ENCODE measurements around the gene CYBC1.
"Not testable (repeated sequence)": the region's sequence is repeated elsewhere in the genome, so short reads cannot be mapped to it uniquely, and the experiment has no call there.

CYBC1 gene

DNA sequence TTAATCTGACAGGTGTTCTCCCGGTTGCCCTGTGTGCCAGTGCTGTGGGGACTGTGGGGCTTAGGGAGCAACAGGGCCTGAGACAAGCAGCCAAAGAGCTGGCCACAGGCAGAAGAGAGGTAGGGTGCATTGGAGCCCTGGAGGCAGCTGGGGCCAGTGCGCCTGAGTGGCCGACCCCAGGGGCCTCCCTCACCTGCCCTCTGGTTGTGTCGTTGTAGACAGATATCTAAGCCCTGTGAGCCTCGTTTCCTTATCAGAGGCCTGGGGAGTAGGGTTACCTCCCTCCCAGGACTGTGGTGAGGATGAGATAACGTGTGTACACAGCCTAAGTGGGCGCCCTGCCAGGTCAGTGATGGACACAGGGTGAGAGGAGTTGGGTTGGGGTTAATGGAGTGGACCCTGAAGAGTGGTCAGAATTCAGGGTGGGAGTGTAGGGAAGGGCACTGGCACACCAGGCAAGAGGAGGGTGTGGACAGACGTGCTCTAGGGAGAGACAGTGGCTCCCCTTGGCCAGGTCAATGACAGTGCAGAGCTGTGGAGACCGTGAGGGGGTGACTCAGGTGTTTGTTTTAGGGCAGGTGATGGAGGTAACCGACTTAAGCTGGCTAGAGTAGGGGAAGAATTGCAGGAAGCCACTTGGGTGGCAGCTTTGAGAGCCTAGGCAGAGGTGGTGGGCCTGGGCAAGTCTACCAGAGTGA lies 11.4 kb upstream of the CYBC1 start:
- peaks cover 8% of the 10 kb centered on the region for H3K79me2 ChIP-seq
- H3K27ac ChIP-seq = no peak overlapping the region
- peaks cover 7% of the 10 kb centered on the region for H3K4me1 ChIP-seq
- no peak overlapping the region for H3K4me2 ChIP-seq (ENCODE audit: low read length)
- no peaks in the 10 kb centered on the region for H3K27me3 ChIP-seq (ENCODE audit: control insufficient read depth, insufficient read depth, low read length)
- no peak overlapping the region for H2AFZ ChIP-seq
- H3K36me3 ChIP-seq (ENCODE audit: control insufficient read depth, insufficient read depth, low read length) = no peaks in the 10 kb centered on the region
- TF ChIP-seq, protein P1, sequence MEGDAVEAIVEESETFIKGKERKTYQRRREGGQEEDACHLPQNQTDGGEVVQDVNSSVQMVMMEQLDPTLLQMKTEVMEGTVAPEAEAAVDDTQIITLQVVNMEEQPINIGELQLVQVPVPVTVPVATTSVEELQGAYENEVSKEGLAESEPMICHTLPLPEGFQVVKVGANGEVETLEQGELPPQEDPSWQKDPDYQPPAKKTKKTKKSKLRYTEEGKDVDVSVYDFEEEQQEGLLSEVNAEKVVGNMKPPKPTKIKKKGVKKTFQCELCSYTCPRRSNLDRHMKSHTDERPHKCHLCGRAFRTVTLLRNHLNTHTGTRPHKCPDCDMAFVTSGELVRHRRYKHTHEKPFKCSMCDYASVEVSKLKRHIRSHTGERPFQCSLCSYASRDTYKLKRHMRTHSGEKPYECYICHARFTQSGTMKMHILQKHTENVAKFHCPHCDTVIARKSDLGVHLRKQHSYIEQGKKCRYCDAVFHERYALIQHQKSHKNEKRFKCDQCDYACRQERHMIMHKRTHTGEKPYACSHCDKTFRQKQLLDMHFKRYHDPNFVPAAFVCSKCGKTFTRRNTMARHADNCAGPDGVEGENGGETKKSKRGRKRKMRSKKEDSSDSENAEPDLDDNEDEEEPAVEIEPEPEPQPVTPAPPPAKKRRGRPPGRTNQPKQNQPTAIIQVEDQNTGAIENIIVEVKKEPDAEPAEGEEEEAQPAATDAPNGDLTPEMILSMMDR (IDR thresholded peaks at IDR 0.05) = no peak
- H3K9me3 ChIP-seq (ENCODE audit: control insufficient read depth, low read length) = no peaks in the 10 kb centered on the region
- H3K9ac ChIP-seq = no peak overlapping the region
- no peak overlapping the region for H3K4me3 ChIP-seq (ENCODE audit: low read depth, low read length)

GRCh38 chr17:82459936-82460335 lies 9.4 kb upstream of the CYBC1 start:
- not testable (repeated sequence) for H3K27ac ChIP-seq; H2AFZ ChIP-seq; H3K9me3 ChIP-seq (ENCODE audit: control insufficient read depth, low read length); H3K79me2 ChIP-seq; H3K4me2 ChIP-seq (ENCODE audit: low read length); H3K4me1 ChIP-seq; H3K4me3 ChIP-seq (ENCODE audit: low read depth, low read length); H3K9ac ChIP-seq; H3K36me3 ChIP-seq (ENCODE audit: control insufficient read depth, insufficient read depth, low read length); H3K27me3 ChIP-seq (ENCODE audit: control insufficient read depth, insufficient read depth, low read length)

DNA sequence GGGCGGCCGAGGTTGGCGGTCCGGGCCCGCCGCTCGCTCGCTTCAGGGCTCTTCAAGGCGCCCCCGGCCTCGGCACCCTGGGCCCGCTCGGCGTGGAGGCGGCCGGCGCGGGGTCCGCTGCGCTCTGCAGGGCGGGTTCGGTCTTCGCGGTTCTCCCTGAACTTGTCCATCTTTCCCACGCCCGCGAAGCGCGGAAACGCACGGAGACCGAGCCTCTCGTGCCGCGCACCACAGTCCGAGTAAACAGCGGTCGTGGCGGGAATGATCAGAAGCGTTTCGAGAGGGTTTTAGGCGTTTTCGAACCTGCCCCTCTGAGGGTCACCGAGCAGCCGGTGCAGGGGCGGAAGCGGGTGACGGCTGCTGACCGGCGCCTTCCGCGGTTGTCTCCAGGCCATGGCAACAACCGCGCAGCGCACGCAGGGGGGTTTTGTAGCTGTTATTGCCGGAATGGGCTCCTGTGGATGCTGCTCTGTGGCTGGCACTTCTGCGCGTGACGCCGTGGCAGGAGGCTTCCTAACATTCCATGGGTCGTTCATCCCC lies 8.4 kb upstream of the CYBC1 start:
- H3K4me1 ChIP-seq = peaks cover 7% of the 10 kb centered on the region
- peak overlapping the region; percentile 95 for H3K4me2 ChIP-seq (ENCODE audit: low read length)

GRCh38 chr17:82458179-82458884 lies 7.8 kb upstream of the CYBC1 start, which contains the start of gene NARF:
Gene NARF (plus strand): TSS chr17:82458741. CDS start chr17:82458804, 63 bp downstream.
- H3K4me1 ChIP-seq = peaks cover 7% of the 10 kb centered on the region
- peak within 1 kb of the TSS; percentile 99 for H3K9ac ChIP-seq
- H3K27ac ChIP-seq = peak within 1 kb of the TSS; percentile 99
- TF ChIP-seq, protein P1 (IDR thresholded peaks at IDR 0.05) = no peak
- H3K36me3 ChIP-seq (ENCODE audit: control insufficient read depth, insufficient read depth, low read length) = no peaks in the 10 kb centered on the region
- H2AFZ ChIP-seq = peak within 1 kb of the TSS; percentile 87
- peaks cover 8% of the 10 kb centered on the region for H3K79me2 ChIP-seq
- H3K4me3 ChIP-seq (ENCODE audit: low read depth, low read length) = peak within 1 kb of the TSS; percentile 99
- H3K27me3 ChIP-seq (ENCODE audit: control insufficient read depth, insufficient read depth, low read length) = no peaks in the 10 kb centered on the region
- peak within 1 kb of the TSS; percentile 95 for H3K4me2 ChIP-seq (ENCODE audit: low read length)
- no peaks in the 10 kb centered on the region for H3K9me3 ChIP-seq (ENCODE audit: control insufficient read depth, low read length)

More for the DNA sequence above, 8.4 kb upstream of the CYBC1 start:
- H3K79me2 ChIP-seq = peaks cover 8% of the 10 kb centered on the region
- H3K9ac ChIP-seq = peak overlapping the region; percentile 99
- peak overlapping the region; percentile 99 for H3K27ac ChIP-seq
- H3K27me3 ChIP-seq (ENCODE audit: control insufficient read depth, insufficient read depth, low read length) = no peaks in the 10 kb centered on the region
- no peaks in the 10 kb centered on the region for H3K36me3 ChIP-seq (ENCODE audit: control insufficient read depth, insufficient read depth, low read length)
- H2AFZ ChIP-seq = peak overlapping the region; percentile 87
- H3K4me3 ChIP-seq (ENCODE audit: low read depth, low read length) = peak overlapping the region; percentile 99
- H3K9me3 ChIP-seq (ENCODE audit: control insufficient read depth, low read length) = no peaks in the 10 kb centered on the region
- TF ChIP-seq, protein P1 (IDR thresholded peaks at IDR 0.05) = no peak

DNA sequence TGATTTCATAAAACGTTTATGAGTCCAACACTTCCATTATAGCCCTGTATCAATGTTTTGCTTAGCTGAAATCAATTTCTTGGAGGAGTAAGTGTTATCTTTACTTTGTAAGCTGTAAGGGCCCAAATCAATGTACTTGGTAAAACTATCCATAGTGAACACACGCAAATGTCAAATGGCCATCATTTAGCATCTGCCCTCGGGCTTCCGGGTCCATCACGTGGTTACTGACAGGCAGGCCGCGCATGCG lies 7.3 kb upstream of the CYBC1 start:
- TF ChIP-seq, protein P1 (IDR thresholded peaks at IDR 0.05) = no peak
- Histone ChIP-seq H2AFZ (peak overlapping the region; percentile 87), H3K4me1 (peaks cover 7% of the 10 kb centered on the region), H3K4me3 (ENCODE audit: low read depth, low read length) (peak overlapping the region; percentile 99), H3K4me2 (ENCODE audit: low read length) (peak overlapping the region; percentile 94), H3K79me2 (peaks cover 8% of the 10 kb centered on the region), H3K9ac (peak overlapping the region; percentile 99), H3K36me3 (ENCODE audit: control insufficient read depth, insufficient read depth, low read length) (no peaks in the 10 kb centered on the region), H3K27ac (peak overlapping the region; percentile 99), H3K9me3 (ENCODE audit: control insufficient read depth, low read length) (no peaks in the 10 kb centered on the region), H3K27me3 (ENCODE audit: control insufficient read depth, insufficient read depth, low read length) (no peaks in the 10 kb centered on the region)
